Stimulated activated CD4-positive, alpha-beta T cell treated with anti-CD3 and anti-CD28 coated beads, Interleukin-4, amount 100 ng/mL, for 4 hours (primary cell): ENCODE measurements around the gene PPP1R11.
"Not testable (repeated sequence)": the region's sequence is repeated elsewhere in the genome, so short reads cannot be mapped to it uniquely, and the experiment has no call there.

ENCODE experiments used
- DNase-seq, 2 experiments: peaks; one replicate each; pipeline ENCODE4 v3.0.0-alpha.2; 2020

Gene PPP1R11, protein sequence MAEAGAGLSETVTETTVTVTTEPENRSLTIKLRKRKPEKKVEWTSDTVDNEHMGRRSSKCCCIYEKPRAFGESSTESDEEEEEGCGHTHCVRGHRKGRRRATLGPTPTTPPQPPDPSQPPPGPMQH

DNA sequence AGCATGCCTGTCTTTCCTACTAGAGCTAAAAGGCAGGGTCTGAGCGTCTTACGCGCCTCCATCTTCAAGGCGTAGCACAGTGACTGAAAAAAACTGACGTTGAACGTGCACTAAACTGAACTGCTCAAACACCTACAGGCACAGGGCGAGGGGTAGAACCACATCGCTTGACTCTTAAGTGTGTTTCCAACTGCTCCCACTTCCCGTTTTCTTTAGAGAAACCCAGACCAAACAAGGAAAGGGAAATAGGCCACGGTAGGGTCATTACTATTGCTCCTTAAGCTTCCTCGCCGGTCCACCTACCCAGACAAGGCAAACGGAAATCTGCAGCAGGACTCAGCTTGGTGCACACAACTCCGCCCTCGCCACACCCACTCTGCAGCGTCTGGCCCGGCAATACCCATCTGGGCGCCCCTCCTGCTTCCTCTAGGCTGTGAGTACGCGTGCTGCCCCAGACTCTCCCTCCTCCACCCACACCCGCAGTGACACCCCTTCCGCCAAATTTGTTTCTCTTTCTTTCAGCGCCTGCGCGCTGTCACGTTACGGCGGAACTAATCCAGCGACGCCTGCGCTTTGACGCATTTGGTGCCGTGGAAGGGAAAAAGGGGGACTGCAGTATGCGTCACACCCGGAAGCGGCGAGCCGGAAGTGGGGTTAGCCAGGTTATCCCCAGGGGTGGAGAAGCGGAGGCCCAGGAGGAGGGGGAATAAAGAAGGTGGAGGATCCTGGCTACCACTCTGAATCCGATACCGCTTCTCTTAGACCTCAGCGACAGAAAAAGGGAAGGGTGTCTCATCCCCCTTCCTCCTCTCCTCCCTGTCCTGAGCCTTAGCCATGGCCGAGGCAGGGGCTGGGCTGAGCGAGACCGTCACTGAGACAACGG is at the start of gene PPP1R11:
TSS of gene PPP1R11 (plus strand) at position 622 of the 883 bp plus-strand sequence. CDS start at position 835, 213 bp downstream.
- DNase-seq: peak; percentile 93 to 99

DNA sequence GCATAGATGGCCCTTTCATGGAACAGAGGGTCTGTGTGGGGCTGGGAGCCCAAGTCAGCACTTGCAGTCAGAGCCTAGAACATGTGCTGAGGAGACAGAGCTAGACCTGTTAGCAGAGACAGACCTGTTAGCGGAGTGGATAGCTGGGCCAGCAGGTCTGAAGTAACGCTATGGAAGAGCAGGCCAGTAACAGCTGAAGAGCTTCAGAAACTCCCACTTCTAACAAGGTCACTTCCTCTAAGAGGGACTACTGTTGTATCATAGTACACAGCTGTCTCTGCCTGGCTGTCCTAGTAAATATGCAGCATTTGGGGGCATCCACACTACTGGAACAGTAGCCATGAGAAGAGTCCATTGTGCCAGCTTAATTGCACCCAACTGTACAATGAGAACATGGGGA is 47.2 kb upstream of the PPP1R11 start:
- DNase-seq: no peak

DNA sequence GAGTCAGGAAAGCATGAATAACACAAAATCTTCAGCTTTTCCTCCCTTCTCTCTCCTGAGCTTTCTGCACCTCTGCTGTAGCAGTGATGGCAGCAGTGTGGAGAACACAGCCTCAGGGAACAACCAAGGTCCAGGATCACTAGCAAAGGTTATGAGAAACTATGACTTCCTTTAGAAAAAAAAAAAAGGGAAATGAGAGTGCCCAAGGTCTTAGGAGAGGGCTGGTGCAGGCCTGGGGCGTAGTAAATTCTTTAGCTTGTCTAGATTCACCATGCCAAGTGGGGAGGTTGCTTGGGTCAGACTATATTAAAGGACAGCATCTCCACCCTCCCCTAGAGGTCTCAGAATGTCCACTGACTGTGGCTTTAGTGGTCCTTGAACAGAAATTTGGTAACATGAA is 46.4 kb upstream of the PPP1R11 start:
- DNase-seq: no peak

DNA sequence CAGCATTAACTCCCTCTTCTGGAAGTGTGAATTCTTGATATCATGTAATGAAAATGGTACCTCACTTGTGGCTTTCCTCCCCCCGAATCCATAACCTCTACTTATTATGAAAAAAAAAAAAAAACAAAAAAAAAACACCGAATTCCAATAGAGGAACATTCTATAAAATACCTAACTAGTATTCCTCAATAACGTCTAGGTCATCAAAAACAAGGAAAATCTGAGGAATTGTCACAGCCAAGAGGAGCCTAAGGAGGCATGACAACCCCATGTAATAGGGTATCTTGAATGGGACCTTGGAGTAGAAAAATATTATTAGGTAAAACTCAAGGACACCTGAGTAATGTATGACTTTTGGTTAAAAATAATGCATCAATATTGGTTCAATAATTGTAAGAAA is 44.8 kb upstream of the PPP1R11 start:
- DNase-seq: no peak

DNA sequence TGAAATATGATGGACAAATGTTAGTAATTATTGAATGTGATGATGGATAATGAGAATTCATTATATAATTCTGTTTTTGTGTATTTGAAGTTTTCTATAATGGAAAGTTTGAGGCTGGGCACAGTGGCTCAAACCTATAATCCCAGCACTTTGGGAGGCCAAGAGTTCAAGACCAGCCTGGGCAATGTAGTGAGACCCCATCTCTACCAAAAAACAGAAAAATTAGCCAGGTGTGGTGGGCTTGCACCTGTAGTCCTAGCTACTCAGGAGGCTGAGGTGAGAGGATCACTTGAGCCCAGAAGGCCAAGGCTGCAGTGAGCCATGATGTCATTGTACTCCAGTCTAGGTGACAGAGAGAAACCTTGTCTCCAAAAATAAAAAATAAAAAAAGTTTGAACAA is 44.3 kb upstream of the PPP1R11 start:
- not testable (repeated sequence) for DNase-seq

DNA sequence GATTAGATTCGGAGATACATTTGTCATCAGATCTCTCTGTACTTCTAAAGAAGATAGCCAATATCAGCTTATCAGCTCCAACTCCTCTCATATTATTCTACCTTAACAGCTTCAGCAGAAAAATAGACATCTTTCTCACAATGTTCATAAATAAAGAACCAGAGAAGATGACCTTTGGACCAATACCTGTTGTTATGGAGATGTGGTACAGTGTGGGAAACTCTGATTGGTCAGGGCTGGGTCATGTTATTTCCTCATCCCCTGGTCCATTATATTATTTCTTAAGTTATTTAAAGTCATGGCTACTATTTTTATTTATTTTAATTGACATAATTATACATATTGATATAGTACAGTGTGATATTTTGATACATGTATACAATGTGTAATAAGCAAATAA is 41.8 kb upstream of the PPP1R11 start:
- no peak for DNase-seq

DNA sequence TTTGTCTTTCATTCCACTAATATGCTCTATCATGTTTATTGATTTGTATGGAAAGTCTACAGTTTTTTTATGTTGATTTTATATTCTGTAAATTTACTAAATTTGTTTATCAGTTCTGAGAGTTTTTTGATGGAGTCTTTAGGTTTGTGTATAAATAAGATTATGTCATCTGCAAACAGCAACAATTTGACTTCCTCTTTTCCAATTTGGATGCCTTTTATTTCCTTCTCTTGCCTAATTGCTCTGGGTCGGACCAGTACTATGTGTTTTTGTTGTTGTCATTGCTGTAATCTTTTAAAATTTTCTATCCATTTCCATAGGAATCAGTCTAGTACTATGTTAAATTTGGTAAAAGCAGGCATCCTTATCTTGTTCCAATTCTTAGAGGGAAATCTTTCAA is 37.4 kb upstream of the PPP1R11 start:
- no peak for DNase-seq

DNA sequence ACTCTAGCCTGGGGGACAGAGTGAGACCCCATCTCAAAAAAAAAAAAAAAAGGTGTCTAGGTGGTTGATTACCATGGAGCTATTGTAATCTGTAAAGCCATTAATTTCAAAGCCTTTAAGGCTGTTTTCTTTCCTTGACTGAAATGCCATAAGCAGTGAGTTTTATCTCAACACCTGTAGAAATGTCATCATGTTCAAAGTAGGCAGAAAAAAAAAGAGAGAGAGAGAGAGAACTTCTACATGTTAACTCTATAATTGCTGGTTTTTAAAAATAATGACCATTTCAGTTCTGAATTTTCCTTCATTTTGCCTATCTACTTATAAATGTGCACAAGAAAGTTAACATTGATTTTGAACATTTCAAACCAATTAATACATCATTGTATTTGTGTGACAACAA is 35.6 kb upstream of the PPP1R11 start:
- DNase-seq: no peak

DNA sequence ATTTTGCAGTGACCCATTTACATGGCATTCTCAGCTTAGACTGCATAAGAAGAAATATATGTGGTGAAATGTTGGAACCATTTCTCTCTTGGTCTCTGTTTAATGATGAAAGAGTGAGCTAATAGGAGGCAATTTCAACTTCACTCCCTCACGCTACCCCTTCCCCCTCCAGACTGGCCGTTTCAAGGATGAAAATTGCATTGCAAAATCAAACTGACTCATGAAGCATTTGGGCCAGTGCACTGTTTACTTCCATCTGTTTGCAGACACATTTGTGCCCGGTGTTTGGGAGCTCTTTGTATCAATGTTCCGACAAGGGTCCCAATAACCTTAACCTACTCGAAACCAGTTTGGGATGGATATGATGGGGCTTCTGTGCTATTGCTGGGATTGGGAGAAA is 33.6 kb upstream of the PPP1R11 start:
- DNase-seq: not testable (repeated sequence)

DNA sequence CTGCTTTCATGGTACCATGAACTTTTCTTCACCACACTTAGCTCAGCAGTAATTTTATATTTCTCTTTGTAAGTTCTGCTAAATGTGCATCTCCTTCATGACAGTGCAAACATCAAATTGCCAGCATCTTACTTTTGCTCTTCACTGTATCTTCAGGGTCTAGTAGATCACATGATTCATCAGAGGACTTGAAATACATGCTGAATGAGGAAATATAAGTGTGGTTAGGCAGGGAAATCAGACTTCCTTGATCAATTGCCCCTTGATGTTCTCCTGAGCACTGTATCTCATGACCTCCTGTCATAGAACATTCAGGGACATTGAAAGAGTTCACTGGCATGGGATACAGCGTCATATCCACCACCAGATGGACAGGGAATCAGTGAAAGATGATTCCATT is 31.2 kb upstream of the PPP1R11 start:
- DNase-seq: no peak

DNA sequence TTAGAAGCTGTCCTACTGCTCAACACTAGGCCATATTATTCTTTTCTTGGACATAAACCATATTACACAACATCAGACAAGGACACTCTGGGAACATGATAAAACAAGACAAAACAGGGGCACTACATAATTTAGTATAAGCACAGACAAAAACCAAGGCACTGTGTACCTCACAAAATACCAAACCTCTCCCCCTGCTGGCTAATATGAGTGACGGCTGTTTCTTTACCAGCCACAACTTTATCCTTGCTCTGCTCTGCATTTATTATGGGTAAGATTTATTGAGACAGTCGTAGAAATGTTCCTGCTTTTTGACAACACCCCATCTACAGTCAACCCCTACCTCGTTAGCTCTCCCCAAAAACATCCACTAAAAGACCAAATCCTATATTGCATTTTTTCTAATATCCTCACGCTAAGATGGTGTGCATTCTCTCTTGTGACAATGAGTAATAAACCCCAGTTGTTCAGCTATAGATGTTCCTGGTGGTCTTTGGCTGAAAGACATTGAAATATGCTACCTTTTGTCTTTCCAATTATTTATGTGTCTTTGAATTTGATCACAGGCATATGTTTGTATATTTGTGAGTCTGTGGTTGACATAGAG is 29.7 kb upstream of the PPP1R11 start:
- no peak for DNase-seq

DNA sequence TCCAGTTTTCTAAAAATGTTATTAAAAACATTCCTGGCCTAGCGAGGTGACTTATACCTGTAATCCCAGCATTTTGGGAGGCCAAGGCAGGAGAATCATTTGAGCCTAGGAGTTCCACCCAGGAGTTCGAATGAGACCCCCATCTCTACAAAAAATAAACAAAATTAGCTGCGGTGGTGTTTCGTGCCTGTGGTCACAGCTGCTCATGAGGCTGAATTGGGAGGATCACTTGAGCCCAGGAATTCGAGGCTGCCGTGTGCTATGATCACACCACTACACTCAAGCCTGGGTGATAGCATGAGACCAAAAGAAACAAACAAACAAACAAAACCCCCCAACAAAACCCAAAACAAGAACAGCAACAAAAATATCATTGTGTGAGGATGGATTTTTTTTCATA is 25.8 kb upstream of the PPP1R11 start:
- DNase-seq: no peak

DNA sequence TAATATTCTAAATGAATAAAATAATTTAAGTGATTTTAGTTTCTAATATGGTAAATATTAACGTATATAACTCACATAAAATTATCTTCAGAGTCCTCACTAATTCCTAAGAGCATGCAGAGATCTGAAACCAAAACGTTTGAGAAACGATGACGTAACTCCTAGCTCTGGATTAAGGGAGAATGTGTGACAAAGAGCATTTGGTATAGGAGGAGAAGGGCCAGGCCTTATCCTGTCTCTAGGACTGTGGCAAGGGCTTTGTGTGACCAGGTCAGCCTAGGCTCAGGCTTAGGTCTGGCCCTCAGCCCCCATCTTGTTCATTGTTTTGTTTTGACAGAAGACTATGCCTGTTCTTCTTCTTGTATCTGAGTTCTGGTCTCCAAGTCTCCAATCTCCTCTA is 25.2 kb upstream of the PPP1R11 start:
- no peak for DNase-seq

DNA sequence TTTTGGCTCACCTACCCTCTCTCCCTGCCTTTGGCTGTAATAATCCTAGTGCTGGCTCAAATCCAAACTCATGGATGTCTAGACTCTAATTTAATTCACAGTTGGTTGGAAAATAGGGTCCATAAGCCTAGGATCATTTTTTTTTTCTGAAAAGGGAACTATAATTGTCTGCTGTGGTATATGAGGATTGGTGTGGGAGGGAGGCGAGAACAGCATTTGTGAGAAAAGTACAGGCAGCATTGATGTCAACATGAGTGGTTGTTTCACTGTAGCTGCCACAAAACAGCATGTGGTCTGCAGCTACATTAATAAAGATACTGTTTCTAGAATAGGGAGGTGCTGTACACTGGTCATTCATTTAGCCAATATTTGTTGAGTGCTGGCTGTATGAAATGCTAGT is 24.5 kb upstream of the PPP1R11 start:
- DNase-seq: no peak

DNA sequence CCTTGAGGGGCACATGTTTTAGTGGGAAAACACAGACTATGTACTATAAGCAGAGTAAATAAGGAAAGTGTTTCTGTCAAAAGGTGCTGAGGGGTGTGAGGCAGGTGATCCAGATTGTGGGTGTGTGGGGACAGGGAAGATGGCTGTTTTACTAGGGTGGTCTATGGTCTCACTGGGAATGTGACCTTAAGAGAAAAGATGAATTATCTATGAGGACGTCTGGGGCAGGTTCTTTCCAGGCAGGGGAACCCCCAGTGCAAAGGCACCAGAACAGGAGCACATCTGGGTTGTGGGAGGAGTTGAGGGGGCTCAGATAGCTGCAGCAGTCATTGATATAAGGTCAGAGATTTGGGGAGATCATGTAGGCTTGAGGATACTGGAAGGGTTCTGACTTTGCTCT is 24.1 kb upstream of the PPP1R11 start:
- no peak for DNase-seq

DNA sequence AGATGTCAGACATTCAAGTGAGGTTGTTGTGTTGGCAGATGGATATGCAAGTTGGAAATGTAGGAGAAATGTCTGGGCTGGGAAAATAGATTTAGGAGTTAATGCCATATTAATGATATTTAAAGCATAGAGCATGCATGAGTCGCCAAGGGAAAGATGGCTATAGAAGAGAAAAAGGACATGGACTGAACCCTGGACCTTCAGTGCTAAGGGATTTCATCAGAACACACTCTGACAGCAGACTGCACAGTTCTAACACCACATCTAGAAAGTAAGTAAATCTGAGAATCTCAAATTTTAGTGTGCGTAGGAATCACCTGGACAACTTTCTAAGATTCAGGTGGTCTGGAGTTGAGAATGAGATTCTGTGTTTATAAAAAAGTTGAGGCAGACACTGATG is 23.3 kb upstream of the PPP1R11 start:
- no peak for DNase-seq

DNA sequence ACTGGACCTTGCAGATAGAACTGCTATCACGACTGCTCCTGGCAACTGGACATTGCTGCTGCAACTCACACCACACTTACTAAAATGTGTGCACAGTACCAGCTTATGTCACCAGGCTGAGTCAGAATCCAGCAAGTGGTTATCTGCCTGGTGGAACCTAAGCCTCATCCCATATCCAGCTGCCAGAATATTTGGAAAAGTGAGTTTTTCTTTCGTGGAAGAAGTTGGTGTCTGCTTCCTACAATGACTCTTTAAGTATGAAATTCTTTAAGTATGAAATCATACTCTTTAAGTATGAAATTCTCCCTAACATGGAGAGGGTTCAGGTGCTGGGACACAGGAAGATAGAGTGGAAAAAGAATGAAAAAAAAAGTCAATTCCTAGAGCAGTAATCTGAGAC is 22.4 kb upstream of the PPP1R11 start:
- no peak for DNase-seq

DNA sequence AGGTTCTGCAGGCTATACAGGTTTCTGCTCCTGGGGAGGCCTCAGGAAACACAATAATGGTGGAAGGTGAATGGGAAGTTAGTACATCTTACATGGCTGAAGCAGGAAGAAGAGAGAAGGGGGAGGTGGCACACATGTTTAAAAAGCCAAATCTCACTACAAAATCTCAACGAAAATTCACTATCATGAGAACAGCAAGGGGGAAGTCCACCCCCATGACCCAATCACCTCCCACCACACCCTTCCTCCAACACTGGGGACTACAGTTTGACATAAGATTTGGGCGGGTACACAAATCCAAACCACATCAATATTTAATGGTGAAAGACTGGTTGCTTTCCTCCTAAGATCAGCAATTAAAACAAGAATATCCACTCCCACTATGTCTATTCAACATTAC is 19.8 kb upstream of the PPP1R11 start:
- DNase-seq: no peak

DNA sequence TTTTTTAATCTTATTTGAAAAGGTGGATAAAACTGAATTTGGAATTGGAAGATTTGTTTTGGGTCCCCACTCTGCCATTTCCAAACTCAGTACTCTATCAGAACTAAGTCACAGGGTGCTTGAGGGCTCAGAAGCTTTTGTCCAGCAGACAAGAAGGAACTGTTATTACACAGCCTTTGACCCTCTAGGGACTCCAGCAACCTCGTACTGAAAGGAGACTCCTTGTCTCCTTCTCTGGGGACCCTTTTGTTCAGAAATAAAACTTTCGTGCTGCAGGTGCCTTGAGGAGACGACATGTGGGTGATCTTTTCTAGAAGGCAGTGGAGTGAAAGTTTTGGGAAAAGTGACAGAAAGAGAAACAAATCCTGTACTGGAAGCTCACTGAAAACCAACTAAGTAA is 13.3 kb upstream of the PPP1R11 start:
- no peak for DNase-seq

DNA sequence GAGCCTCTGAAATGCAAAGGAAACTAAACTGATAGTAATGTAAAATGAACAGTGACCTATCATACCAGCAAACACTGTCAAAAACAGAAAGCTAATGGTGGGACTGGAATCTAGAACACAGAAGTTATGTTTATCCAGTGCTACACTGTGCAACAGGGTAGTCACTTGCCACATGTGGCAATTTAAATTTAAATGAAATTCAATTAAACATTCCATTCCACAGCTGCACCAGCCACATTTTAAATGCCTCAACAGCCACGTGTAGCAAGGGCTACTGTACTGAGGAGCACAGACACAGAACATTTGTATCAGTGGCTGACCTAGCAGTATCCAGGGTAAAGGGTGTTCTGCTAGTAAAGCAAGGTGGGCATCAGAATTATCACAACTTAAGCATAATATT is 11.5 kb upstream of the PPP1R11 start:
- no peak for DNase-seq

DNA sequence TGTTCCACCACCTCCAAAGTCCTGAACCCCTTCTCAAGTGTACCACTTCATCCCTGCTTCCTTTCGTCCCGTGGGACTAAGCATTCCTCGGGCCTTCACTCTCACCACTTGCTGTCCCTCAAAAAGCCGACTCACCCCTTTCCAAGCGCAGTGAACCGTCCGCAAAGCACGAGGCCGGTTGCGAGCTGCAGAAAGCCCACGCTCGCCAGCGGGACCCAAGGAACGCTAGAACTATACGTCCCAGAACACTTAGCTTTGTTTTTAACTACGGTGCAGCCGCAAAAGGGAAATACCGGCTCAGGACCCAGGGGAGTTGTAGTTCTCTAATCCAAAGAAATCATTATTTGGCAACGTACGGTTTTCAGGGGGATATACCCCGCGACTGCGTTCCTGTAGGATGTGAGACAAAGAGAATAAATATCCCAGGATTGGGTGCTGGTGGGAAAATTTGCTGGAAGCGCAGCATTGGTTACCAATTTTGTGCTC is 6.3 kb upstream of the PPP1R11 start:
- DNase-seq: peak in 1 of 2 experiments; percentile 24

DNA sequence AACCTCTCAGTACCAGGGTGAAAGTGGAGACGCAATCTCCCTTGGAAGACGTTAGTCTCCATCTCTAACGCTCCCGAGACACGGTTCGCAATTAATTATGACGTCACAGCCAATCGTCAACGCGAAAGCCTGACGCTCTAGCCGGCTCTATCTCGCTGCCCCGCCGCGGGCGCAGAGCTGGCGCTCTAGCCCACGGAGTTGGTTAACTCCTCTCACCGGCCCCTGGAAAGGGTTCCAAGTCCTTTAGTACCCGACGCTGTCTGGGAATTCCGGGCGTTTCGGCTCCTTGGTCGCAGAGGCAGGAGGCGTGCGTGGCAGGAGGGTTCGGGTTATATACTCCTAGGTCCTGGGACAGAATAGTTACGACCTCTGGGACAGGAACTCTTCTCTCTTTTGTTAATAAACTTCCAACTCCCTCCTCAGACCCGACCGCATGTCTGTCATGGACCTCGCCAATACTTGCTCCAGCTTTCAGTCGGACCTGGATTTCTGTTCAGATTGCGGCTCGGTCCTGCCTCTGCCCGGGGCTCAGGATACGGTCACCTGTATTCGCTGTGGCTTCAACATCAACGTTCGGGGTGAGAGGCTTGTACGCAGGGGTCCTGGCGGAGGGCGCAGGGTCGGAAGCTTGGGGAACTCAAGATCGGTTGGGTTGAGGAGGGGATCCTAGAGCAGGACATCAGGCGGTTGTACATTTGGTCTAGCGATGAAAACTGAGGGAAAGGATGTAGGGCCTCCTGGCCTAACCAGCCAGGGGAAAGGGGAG is 5.7 kb upstream of the PPP1R11 start, which contains the start of gene POLR1H:
TSS of gene POLR1H (plus strand) at position 174 of the 766 bp plus-strand sequence. CDS start at position 434, 260 bp downstream.
- peak; percentile 78 to 87 for DNase-seq

DNA sequence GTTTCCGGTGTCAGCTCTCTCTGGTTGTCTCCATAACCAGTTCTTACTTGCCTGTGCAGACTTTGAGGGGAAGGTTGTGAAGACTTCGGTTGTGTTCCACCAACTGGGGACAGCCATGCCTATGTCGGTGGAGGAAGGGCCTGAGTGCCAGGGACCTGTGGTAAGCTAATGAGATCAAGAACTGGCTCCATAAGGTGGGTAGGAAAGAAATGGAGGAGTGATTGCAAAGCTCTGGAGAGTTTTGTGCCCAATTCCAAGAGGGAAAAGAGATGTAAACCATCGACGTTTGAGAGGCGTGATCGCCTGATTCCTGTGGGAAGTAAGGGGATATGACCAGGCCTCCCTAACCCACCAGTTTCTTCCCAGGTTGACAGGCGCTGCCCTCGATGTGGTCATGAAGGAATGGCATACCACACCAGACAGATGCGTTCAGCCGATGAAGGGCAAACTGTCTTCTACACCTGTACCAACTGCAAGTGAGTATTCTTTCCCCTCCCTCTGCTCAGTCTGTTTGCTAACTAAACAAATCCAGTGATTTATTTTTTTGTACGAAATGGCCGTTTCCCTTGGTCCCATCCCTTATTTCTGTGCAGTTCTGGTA is 5.0 kb upstream of the PPP1R11 start:
- DNase-seq: no peak
